Measurements from ENCODE around the gene ABCB6.

Gene ABCB6

DNA sequence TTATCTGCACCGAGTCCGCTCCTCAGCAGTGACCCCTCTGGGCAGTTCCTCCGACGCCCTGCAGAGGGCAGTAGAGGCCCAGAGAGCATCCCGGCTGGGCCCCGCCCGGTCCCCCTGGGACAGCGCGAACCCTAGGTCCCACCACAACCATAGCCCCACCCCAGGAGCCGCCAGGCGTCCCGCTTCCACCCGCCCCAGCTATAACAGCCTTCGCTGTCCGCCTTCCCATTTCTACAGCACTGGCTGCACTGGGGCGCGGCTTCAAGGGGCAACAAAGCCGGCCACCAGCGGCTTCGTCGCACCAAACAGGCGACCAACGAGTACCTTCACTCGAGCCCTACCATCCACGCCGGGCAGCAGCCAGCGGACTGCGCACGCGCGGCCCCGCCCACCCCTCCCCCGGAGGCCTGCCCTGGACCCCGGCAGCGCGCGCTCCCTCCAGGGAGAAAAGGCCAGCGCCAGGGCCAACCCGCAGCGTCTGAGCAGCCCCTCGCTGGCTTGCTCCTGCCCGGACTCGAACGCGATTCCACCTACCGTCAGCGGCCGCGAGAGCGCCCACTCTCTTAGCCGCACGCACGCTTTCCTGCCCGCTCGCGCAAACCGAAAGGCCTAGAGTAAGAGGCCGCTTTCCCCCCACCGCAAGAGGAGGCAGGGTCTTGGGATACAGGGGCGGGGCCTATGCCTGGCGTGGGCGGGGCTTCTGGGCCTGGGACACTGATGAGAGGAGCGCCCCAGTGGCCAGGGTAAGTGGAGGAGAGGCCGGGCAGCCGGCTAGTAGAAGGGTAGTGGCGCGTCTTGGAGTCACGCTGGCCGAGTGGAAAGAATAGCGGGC, 58.4 kb downstream of the ABCB6 start, which contains the start of gene NHEJ1:
Gene NHEJ1, minus strand, starts transcription at position 630 of the 832 bp plus-strand sequence. CDS start 2,453 bp downstream, outside the sequence.
- TF ChIP-seq TCF4 (CRISPR knock-in tag; IDR thresholded peaks at IDR 0.05; ENCODE audit: borderline replicate concordance) (no peak), BACH2 (CRISPR knock-in tag; IDR thresholded peaks at IDR 0.05; ENCODE audit: borderline replicate concordance) (no peak)
- TF ChIP-seq, protein P1, sequence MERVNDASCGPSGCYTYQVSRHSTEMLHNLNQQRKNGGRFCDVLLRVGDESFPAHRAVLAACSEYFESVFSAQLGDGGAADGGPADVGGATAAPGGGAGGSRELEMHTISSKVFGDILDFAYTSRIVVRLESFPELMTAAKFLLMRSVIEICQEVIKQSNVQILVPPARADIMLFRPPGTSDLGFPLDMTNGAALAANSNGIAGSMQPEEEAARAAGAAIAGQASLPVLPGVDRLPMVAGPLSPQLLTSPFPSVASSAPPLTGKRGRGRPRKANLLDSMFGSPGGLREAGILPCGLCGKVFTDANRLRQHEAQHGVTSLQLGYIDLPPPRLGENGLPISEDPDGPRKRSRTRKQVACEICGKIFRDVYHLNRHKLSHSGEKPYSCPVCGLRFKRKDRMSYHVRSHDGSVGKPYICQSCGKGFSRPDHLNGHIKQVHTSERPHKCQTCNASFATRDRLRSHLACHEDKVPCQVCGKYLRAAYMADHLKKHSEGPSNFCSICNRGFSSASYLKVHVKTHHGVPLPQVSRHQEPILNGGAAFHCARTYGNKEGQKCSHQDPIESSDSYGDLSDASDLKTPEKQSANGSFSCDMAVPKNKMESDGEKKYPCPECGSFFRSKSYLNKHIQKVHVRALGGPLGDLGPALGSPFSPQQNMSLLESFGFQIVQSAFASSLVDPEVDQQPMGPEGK (CRISPR knock-in tag; IDR thresholded peaks at IDR 0.05; ENCODE audit: borderline replicate concordance): peak; percentile 17; the same call in 1 of the 2 replicates
- ATAC-seq: peak; percentile 97

Measured in SK-N-SH treated with all-trans-retinoic acid at 6 μM for 48 hours (cell line).